Activated CD8-positive, alpha-beta T cell treated with anti-CD3 and anti-CD28 coated beads, Interleukin-2, amount 10 ng/mL, durations not matched to agents 7 days and 5 days (primary cell): Measurements from ENCODE around the gene C3orf80. TPM values are rescaled to one million over a fixed set of nuclear protein-coding genes. Genes with fewer than 3 reads are reported as not detected.
"Not testable (repeated sequence)": the region's sequence is repeated elsewhere in the genome, so short reads cannot be mapped to it uniquely, and the experiment has no call there.

Source experiments
- ATAC-seq: fragments of 150-1000 bp; cut with Tn5 transposase; one replicate; pipeline ENCODE4 v1.10.0; 2021; ENCODE audit warnings: moderate library complexity
- CTCF ChIA-PET: fragments of 350-600 bp; sonication (Branson Sonifier 250); formaldehyde crosslinking; loops from one replicate; lab custom pipeline; 2021; ENCODE audit warnings: antibody characterized with exemption; lab: Charles Lee
- POLR2A ChIA-PET: fragments of 350-600 bp; sonication (Branson Sonifier 250); formaldehyde crosslinking; loops from one replicate; lab custom pipeline; 2021; ENCODE audit warnings: antibody characterized with exemption; lab: Charles Lee
- DNase-seq: peaks from one replicate; pipeline ENCODE4 v3.0.0-alpha.2; 2020
- H3K27ac Mint-ChIP-seq: one replicate; pipeline ENCODE4 v1.8.0; 2021; ENCODE audit warnings: mild to moderate bottlenecking, mixed read lengths
- H3K27me3 Mint-ChIP-seq: one replicate; pipeline ENCODE4 v1.8.0; 2021; ENCODE audit warnings: low read depth, mixed read lengths
- H3K36me3 Mint-ChIP-seq: one replicate; pipeline ENCODE4 v1.8.0; 2021; ENCODE audit warnings: low read depth, mixed read lengths
- H3K4me1 Mint-ChIP-seq: one replicate; pipeline ENCODE4 v1.8.0; 2021; ENCODE audit warnings: low read depth, mixed read lengths
- H3K4me3 Mint-ChIP-seq: one replicate; pipeline ENCODE4 v1.8.0; 2021; ENCODE audit warnings: mild to moderate bottlenecking, mixed read lengths
- H3K9me3 Mint-ChIP-seq: one replicate; pipeline ENCODE4 v1.8.0; 2022; ENCODE audit warnings: mixed read lengths; ENCODE audit not compliant: insufficient read depth
- total RNA-seq, 2 experiments: library from RNA; stranded (reverse); gene quantifications; one replicate each; pipeline ENCODE4 v1.2.3, GENCODE V29; 2021

The C3orf80 gene
- total RNA-seq, 2 experiments from 2014 or later: not detected

- H3K9me3 Mint-ChIP-seq: no peaks in the 10 kb centered on the region
- H3K4me3 Mint-ChIP-seq: no peak overlapping the region
- H3K4me1 Mint-ChIP-seq: no peaks in the 10 kb centered on the region
- no peaks in the 10 kb centered on the region for H3K36me3 Mint-ChIP-seq
- ChIA-PET CTCF (no interaction called here), POLR2A (no interaction called here)
- no peaks in the 10 kb centered on the region for H3K27me3 Mint-ChIP-seq
- ATAC-seq (no peak), DNase-seq (no peak)
- H3K27ac Mint-ChIP-seq: no peak overlapping the region
Measured at GRCh38 chr3:160193644-160194192, 31.5 kb upstream of the C3orf80 start.

GRCh38 chr3:160194438-160194837, 30.8 kb upstream of the C3orf80 start:
- no peak for ATAC-seq
- no peak overlapping the region for H3K27ac Mint-ChIP-seq
- no peak for DNase-seq
- H3K4me1 Mint-ChIP-seq: no peaks in the 10 kb centered on the region
- no peaks in the 10 kb centered on the region for H3K36me3 Mint-ChIP-seq
- no peaks in the 10 kb centered on the region for H3K27me3 Mint-ChIP-seq
- ChIA-PET POLR2A (no interaction called here), CTCF (interaction anchor here (1.2 kb wide), 1 partner anchor 31 kb away, joined by 3 read pairs; no protein-coding TSS in a partner anchor)
- no peak overlapping the region for H3K4me3 Mint-ChIP-seq
- no peaks in the 10 kb centered on the region for H3K9me3 Mint-ChIP-seq

GRCh38 chr3:160195106-160195505, 30.1 kb upstream of the C3orf80 start:
- no peaks in the 10 kb centered on the region for H3K9me3 Mint-ChIP-seq
- no peaks in the 10 kb centered on the region for H3K36me3 Mint-ChIP-seq
- H3K4me1 Mint-ChIP-seq: no peaks in the 10 kb centered on the region
- H3K27me3 Mint-ChIP-seq: no peaks in the 10 kb centered on the region
- ChIA-PET CTCF (interaction anchor here (1.2 kb wide), 1 partner anchor 32 kb away, joined by 3 read pairs; no protein-coding TSS in a partner anchor), POLR2A (no interaction called here)
- no peak overlapping the region for H3K4me3 Mint-ChIP-seq
- no peak overlapping the region for H3K27ac Mint-ChIP-seq
- no peak for DNase-seq
- no peak for ATAC-seq

- no peaks in the 10 kb centered on the region for H3K36me3 Mint-ChIP-seq
- no peak overlapping the region for H3K27ac Mint-ChIP-seq
- no peak overlapping the region for H3K4me3 Mint-ChIP-seq
- CTCF ChIA-PET: no interaction called here
- DNase-seq (no peak), ATAC-seq (no peak)
- POLR2A ChIA-PET: interaction anchor here (1.5 kb wide), 1 partner anchor 9 kb away, joined by 4 read pairs; no protein-coding TSS in a partner anchor
- H3K4me1 Mint-ChIP-seq: no peaks in the 10 kb centered on the region
- H3K27me3 Mint-ChIP-seq: no peaks in the 10 kb centered on the region
- no peaks in the 10 kb centered on the region for H3K9me3 Mint-ChIP-seq
Measured at GRCh38 chr3:160196511-160197104, 28.6 kb upstream of the C3orf80 start.

- Mint-ChIP-seq H3K36me3 (no peaks in the 10 kb centered on the region), H3K4me3 (no peak overlapping the region), H3K27ac (no peak overlapping the region), H3K27me3 (no peaks in the 10 kb centered on the region), H3K9me3 (no peaks in the 10 kb centered on the region), H3K4me1 (no peaks in the 10 kb centered on the region)
- ChIA-PET POLR2A (no interaction called here), CTCF (interaction anchor here (1.0 kb wide), 1 partner anchor 36 kb away, joined by 3 read pairs; no protein-coding TSS in a partner anchor)
- ATAC-seq (no peak), DNase-seq (no peak)
Measured at GRCh38 chr3:160199108-160199507, 26.1 kb upstream of the C3orf80 start.

GRCh38 chr3:160200353-160200752, 24.9 kb upstream of the C3orf80 start:
- Mint-ChIP-seq H3K9me3 (no peaks in the 10 kb centered on the region), H3K4me1 (no peaks in the 10 kb centered on the region), H3K36me3 (no peaks in the 10 kb centered on the region), H3K27me3 (no peaks in the 10 kb centered on the region), H3K27ac (no peak overlapping the region), H3K4me3 (no peak overlapping the region)
- no peak for ATAC-seq
- no peak for DNase-seq
- POLR2A ChIA-PET: no interaction called here
- CTCF ChIA-PET: interaction anchor here (0.9 kb wide), 1 partner anchor 214 kb away, joined by 3 read pairs; no protein-coding TSS in a partner anchor

GRCh38 chr3:160204396-160205011, 20.7 kb upstream of the C3orf80 start:
- H3K27me3 Mint-ChIP-seq, DNase-seq, H3K27ac Mint-ChIP-seq, H3K4me1 Mint-ChIP-seq, POLR2A ChIA-PET, H3K36me3 Mint-ChIP-seq, ATAC-seq, H3K4me3 Mint-ChIP-seq, CTCF ChIA-PET, H3K9me3 Mint-ChIP-seq: not testable (repeated sequence)

- ChIA-PET POLR2A (no interaction called here), CTCF (no interaction called here)
- Mint-ChIP-seq H3K4me1 (no peaks in the 10 kb centered on the region), H3K27ac (no peak overlapping the region), H3K27me3 (peaks cover 1% of the 10 kb centered on the region), H3K36me3 (no peaks in the 10 kb centered on the region), H3K9me3 (no peaks in the 10 kb centered on the region), H3K4me3 (no peak overlapping the region)
- DNase-seq (no peak), ATAC-seq (no peak)
Measured at GRCh38 chr3:160205606-160206005, 19.6 kb upstream of the C3orf80 start.

GRCh38 chr3:160210341-160210740, 14.9 kb upstream of the C3orf80 start:
- no peak for DNase-seq
- no peaks in the 10 kb centered on the region for H3K9me3 Mint-ChIP-seq
- CTCF ChIA-PET: interaction anchor here (1.4 to 1.6 kb wide), 2 partner anchors 15 to 47 kb away, joined by 4 read pairs; partner anchors contain the start of gene C3orf80
- no peaks in the 10 kb centered on the region for H3K4me1 Mint-ChIP-seq
- H3K36me3 Mint-ChIP-seq: no peaks in the 10 kb centered on the region
- no peak overlapping the region for H3K4me3 Mint-ChIP-seq
- no peak for ATAC-seq
- peaks cover 12% of the 10 kb centered on the region for H3K27me3 Mint-ChIP-seq
- POLR2A ChIA-PET: no interaction called here
- no peak overlapping the region for H3K27ac Mint-ChIP-seq

- ATAC-seq (no peak), DNase-seq (no peak)
- Mint-ChIP-seq H3K36me3 (no peaks in the 10 kb centered on the region), H3K4me3 (no peak overlapping the region), H3K27ac (no peak overlapping the region), H3K9me3 (no peaks in the 10 kb centered on the region), H3K27me3 (peaks cover 12% of the 10 kb centered on the region), H3K4me1 (no peaks in the 10 kb centered on the region)
- CTCF ChIA-PET: interaction anchor here (1.4 to 1.6 kb wide), 2 partner anchors 15 to 48 kb away, joined by 4 read pairs; partner anchors contain the start of gene C3orf80
- POLR2A ChIA-PET: no interaction called here
Measured at GRCh38 chr3:160210799-160211221, 14.4 kb upstream of the C3orf80 start.

GRCh38 chr3:160213191-160213590, 12.0 kb upstream of the C3orf80 start:
- Mint-ChIP-seq H3K4me3 (no peak overlapping the region), H3K27me3 (peaks cover 17% of the 10 kb centered on the region), H3K27ac (no peak overlapping the region), H3K4me1 (no peaks in the 10 kb centered on the region), H3K9me3 (no peaks in the 10 kb centered on the region), H3K36me3 (no peaks in the 10 kb centered on the region)
- no peak for ATAC-seq
- ChIA-PET CTCF (no interaction called here), POLR2A (no interaction called here)
- no peak for DNase-seq

GRCh38 chr3:160217675-160218074, 7.5 kb upstream of the C3orf80 start:
- Mint-ChIP-seq H3K9me3 (no peaks in the 10 kb centered on the region), H3K27me3 (peaks cover 40% of the 10 kb centered on the region), H3K4me1 (no peaks in the 10 kb centered on the region), H3K36me3 (no peaks in the 10 kb centered on the region), H3K4me3 (no peak overlapping the region), H3K27ac (no peak overlapping the region)
- ChIA-PET POLR2A (no interaction called here), CTCF (interaction anchor here (1.7 kb wide), 1 partner anchor 8 kb away, joined by 5 read pairs; the partner anchor contains the start of gene C3orf80)
- no peak for ATAC-seq
- no peak for DNase-seq
